Left ventricle myocardium inferior (tissue), 1 donor: ENCODE results near the gene LYPD6. TPM values are rescaled to one million over a fixed set of nuclear protein-coding genes. Genes with fewer than 3 reads are reported as not detected.
A peak's percentile ranks its signal among the peaks of the same experiment; 100 is the strongest.
"Not testable (repeated sequence)": the region's sequence is repeated elsewhere in the genome, so short reads cannot be mapped to it uniquely, and the experiment has no call there.

Source experiments
- DNase-seq: peaks from one replicate; pipeline ENCODE4 v3.0.0-alpha.2; 2020
- H3K27ac ChIP-seq: fragments of 200-600 bp; replicated peaks from 2 replicates; pipeline ENCODE4 v1.8.0; 2021
- H3K27me3 ChIP-seq: fragments of 200-600 bp; 2 replicates; pipeline ENCODE4 v1.8.0; 2021; ENCODE audit warnings: low read depth
- H3K36me3 ChIP-seq: fragments of 200-600 bp; 2 replicates; pipeline ENCODE4 v1.8.0; 2021
- H3K4me1 ChIP-seq: fragments of 200-600 bp; 2 replicates; pipeline ENCODE4 v1.8.0; 2021
- H3K4me3 ChIP-seq: fragments of 200-600 bp; 2 replicates; pipeline ENCODE4 v1.8.0; 2021; ENCODE audit warnings: mild to moderate bottlenecking, moderate library complexity
- H3K9me3 ChIP-seq: fragments of 200-600 bp; replicated peaks from 2 replicates; pipeline ENCODE4 v1.8.0; 2021
- intact Hi-C: fragments of 100-400 bp; cut with micrococcal nuclease; formaldehyde crosslinking; loops from one replicate; pipeline ENCODE4 v1.11.0; 2022
- total RNA-seq: library from RNA; stranded (reverse); fragmentation: NEBNext Ultra II Directional; extraction: Animal tissue kit (Norgen Biotek cat#: 25700); gene quantifications from one replicate; pipeline ENCODE4 v1.2.1, GENCODE V29; 2021
- TF ChIP-seq, protein P1 (sequence below): fragments of 200-600 bp; IDR thresholded peaks from 2 replicates; pipeline ENCODE4 v1.8.0; 2021; ENCODE audit warnings: antibody characterized with exemption, mild to moderate bottlenecking, borderline replicate concordance
- donor health status: DM: no; HTN: yes; CAD: no; lungs with severe emphysema.

The LYPD6 gene
- total RNA-seq, 1 donor from 2014 or later, result 0.08 TPM

DNA sequence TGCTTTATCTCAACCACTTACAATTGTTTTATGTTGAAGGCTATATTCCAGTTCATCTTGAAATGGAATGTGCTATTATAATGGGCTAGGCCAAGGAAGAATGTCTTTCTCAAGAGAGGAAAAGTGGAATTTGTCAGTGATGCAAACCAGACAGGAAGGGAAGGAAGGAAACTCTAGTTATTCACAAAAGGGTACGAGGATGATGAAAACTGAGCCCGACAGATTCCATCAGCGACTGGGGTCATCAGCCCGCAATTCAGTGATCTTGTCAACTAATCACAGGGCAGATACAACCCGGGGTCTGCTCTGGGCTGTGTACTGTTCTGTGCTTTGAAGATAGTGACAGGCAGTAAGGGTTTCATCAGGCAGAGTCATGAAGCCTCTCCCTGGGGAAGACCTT lies 23.4 kb upstream of the LYPD6 start:
- no peaks in the 10 kb centered on the region for H3K9me3 ChIP-seq
- DNase-seq, result no peak
- peaks cover 55% of the 10 kb centered on the region for H3K27me3 ChIP-seq
- no peaks in the 10 kb centered on the region for H3K36me3 ChIP-seq
- TF ChIP-seq, protein P1, sequence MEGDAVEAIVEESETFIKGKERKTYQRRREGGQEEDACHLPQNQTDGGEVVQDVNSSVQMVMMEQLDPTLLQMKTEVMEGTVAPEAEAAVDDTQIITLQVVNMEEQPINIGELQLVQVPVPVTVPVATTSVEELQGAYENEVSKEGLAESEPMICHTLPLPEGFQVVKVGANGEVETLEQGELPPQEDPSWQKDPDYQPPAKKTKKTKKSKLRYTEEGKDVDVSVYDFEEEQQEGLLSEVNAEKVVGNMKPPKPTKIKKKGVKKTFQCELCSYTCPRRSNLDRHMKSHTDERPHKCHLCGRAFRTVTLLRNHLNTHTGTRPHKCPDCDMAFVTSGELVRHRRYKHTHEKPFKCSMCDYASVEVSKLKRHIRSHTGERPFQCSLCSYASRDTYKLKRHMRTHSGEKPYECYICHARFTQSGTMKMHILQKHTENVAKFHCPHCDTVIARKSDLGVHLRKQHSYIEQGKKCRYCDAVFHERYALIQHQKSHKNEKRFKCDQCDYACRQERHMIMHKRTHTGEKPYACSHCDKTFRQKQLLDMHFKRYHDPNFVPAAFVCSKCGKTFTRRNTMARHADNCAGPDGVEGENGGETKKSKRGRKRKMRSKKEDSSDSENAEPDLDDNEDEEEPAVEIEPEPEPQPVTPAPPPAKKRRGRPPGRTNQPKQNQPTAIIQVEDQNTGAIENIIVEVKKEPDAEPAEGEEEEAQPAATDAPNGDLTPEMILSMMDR, result no peak
- no peak overlapping the region for H3K27ac ChIP-seq
- intact Hi-C loops, result no loop called here
- H3K4me3 ChIP-seq, result no peak overlapping the region
- H3K4me1 ChIP-seq, result no peaks in the 10 kb centered on the region

DNA sequence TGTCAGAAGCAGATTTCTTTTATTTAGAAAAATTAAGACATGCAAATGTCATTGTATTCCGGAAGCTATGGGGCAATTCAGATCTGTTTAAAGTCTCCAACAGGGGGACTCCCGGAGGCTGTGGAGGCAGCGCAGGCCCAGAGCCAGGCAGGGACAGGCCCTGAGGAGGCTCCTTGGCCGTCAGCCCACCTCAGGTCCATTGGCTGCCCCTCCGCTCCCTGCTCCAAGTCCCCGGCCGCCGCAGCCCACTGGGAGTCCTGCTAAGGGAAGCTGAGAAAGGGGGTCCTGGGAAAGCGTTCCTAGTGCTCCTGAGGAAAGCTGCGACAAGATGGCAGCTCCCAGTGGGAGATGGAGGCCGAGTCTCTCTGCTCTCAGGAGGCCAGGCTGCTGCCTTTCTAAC lies 20.0 kb upstream of the LYPD6 start:
- Histone ChIP-seq H3K4me3 (no peak overlapping the region), H3K36me3 (no peaks in the 10 kb centered on the region), H3K27ac (no peak overlapping the region), H3K4me1 (no peaks in the 10 kb centered on the region), H3K27me3 (peaks cover 51% of the 10 kb centered on the region), H3K9me3 (no peaks in the 10 kb centered on the region)
- no peak for DNase-seq
- TF ChIP-seq, protein P1, result no peak
- intact Hi-C loops, result no loop called here

DNA sequence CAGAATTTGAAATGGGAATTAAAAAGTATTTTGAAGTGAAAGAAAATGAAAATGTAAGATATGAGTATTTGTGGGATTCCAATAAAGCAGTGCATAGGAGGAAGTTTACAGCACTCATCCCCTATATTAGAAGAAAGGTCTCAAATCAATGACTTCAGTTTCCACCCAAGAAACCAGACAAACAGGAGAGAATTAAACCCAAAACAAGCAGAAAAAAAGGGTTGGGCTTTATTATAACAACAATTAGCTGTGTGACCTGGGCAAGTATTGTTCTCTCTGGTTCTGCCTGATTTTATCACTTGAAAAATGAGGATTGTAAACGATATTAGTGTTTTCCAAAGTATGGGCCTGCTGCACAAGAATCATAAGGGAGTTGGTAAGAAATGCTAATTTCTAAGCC lies 18.3 kb upstream of the LYPD6 start:
- Histone ChIP-seq H3K4me1 (no peaks in the 10 kb centered on the region), H3K27ac (no peak overlapping the region), H3K4me3 (no peak overlapping the region), H3K27me3 (peaks cover 43% of the 10 kb centered on the region), H3K36me3 (no peaks in the 10 kb centered on the region), H3K9me3 (no peaks in the 10 kb centered on the region)
- intact Hi-C loops, result no loop called here
- TF ChIP-seq, protein P1, result no peak
- no peak for DNase-seq

DNA sequence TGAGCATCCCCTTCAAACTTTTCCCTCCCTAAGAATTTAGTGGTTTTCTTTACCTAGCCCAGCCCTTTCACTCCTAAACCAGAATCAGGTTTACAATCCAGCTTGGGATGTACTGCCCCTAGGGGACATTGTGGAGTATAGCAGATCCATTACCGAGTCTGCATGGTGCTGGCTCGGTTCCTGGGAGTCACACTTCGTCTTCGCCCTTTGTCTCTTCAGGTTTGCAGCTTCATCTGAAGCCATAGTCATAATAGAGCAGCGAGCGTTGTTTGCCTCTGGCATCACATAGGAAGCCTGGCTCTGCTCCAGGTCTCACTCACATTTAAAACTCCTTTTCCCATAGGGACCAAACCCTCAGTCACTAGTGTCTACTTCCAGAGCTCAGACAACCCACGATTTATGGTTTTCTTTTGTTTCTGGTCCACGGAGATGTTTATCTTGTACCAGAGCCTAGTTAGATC lies 16.8 kb upstream of the LYPD6 start:
- H3K9me3 ChIP-seq, result no peaks in the 10 kb centered on the region
- H3K4me3 ChIP-seq, result no peak overlapping the region
- no peak overlapping the region for H3K27ac ChIP-seq
- H3K4me1 ChIP-seq, result no peaks in the 10 kb centered on the region
- intact Hi-C loops, result no loop called here
- no peaks in the 10 kb centered on the region for H3K36me3 ChIP-seq
- no peak for DNase-seq
- peaks cover 29% of the 10 kb centered on the region for H3K27me3 ChIP-seq
- TF ChIP-seq, protein P1, result peak; percentile 71

DNA sequence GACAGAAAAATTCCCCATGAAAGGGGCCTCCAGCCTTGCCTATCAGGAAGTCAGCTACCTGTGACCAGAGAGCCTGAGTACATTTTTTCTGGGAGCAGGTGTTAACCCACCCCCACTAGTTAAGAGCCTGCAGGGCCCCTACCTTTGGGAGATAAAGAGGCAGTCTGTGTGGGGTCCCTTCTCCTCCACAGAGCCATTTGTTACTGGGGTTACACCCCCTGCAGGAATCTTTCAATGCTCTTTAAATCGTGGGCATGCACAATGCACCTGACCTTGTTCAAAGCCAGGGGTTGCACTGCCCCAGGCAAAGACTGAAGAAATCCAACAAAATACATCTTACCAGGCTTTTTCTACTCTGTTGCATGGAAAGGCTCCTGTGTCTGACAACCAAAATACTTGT lies 15.7 kb upstream of the LYPD6 start:
- DNase-seq, result no peak
- Histone ChIP-seq H3K9me3 (no peaks in the 10 kb centered on the region), H3K27me3 (peaks cover 21% of the 10 kb centered on the region), H3K36me3 (no peaks in the 10 kb centered on the region), H3K4me1 (no peaks in the 10 kb centered on the region), H3K27ac (no peak overlapping the region), H3K4me3 (no peak overlapping the region)
- TF ChIP-seq, protein P1, result no peak
- intact Hi-C loops, result no loop called here

DNA sequence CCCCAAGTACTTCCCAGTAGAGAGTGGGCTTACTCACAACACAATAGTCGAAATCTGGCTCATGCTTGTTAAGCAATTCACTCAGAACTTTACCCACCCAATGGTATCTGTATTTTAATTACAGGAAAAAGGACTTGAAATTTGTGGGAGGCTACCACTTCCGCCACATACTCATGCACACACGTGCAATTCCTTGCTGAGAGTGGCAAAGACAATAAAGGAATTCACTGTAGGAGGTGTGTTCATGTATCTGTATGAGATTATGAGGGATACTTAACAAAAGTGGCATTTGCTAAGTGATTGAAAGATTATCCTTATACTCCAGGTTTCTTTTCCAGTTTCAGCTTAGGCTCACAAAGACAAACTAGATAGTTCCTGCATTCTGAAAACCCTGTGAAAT lies 14.9 kb upstream of the LYPD6 start:
- no peaks in the 10 kb centered on the region for H3K36me3 ChIP-seq
- TF ChIP-seq, protein P1, result no peak
- intact Hi-C loops, result no loop called here

DNA sequence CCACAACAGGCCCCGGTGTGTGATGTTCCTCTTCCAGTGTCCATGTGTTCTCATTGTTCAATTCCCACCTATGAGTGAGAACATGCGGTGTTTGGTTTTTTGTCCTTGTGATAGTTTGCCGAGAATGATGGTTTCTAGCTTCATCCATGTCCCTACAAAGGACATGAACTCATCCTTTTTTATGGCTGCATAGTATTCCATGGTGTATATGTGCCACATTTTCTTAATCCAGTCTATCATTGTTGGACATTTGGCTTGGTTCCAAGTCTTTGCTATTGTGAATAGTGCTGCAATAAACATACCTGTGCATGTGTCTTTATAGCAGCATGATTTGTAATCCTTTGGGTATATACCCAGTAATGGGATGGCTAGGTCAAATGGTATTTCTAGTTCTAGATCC lies 11.8 kb upstream of the LYPD6 start:
- H3K27ac ChIP-seq, H3K4me1 ChIP-seq, H3K4me3 ChIP-seq, H3K9me3 ChIP-seq, DNase-seq, intact Hi-C loops, H3K36me3 ChIP-seq: not testable (repeated sequence)
- H3K27me3 ChIP-seq, result peaks cover 20% of the 10 kb centered on the region

More for the DNA sequence above, 14.9 kb upstream of the LYPD6 start:
- H3K27me3 ChIP-seq, result peaks cover 23% of the 10 kb centered on the region
- no peak overlapping the region for H3K4me3 ChIP-seq
- peaks cover 4% of the 10 kb centered on the region for H3K9me3 ChIP-seq
- DNase-seq, result no peak
- no peaks in the 10 kb centered on the region for H3K4me1 ChIP-seq
- H3K27ac ChIP-seq, result no peak overlapping the region
